Left hindlimb (tissue), 1 donor: Measurements from ENCODE around the gene CAPZA1.
"Not testable (repeated sequence)": the region's sequence is repeated elsewhere in the genome, so short reads cannot be mapped to it uniquely, and the experiment has no call there.

Experiments
- DNase-seq: peaks from one replicate; pipeline ENCODE4 v3.0.0-alpha.2; 2018

The CAPZA1 gene

GRCh38 chr1:112619518-112620376 lies at the start of gene CAPZA1:
CAPZA1 (plus strand) TSS chr1:112619832; CDS start chr1:112619845, 13 bp downstream.
- DNase-seq = peak; percentile 96

DNA sequence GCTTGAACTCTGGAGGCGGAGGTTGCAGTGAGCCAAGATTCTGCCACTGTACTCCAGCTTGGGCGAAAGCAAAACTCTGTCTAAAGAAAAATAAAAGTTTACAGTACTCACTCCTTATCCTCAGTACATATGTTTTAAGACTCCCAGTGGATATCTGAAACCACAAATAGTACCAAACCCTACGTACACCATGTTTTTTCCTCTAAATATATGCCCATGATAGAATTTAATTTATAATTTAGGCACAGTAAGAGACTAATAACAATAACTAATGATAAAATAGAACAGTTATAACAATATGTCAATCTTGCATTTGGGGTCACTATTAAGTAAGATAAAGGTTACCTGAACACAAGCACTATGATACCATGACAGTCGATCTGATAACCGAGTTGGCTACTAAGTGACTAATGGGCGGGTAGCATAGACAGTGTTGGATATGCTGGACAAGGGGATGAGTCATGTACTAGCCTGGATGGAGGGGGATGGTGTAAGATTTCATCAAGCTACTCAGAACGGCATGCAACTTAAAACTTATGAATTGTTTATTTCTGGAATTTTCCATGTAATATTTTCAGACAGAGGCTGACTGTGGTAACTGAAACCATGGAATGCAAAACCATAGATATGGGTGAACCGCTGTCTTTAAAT lies 44.4 kb upstream of the CAPZA1 start:
- DNase-seq = no peak

DNA sequence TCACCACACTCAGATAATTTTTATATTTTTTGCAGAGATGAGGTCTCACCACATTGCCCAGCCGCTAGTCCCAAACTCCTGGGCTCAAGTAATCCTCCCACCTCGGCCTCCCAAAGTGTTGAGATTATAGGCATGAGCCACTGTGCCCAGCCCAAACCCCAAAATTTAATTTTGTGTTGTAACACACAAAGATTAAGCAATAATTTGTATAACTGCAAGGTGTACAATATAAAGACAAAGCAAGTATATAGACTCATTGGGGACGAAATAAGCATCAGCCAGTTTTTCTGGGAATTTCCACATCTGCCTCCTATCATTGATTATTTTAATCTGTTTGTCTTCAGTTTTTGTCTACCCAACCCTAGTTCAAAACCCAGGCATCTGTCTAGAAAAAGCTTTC lies 43.4 kb upstream of the CAPZA1 start:
- no peak for DNase-seq

- DNase-seq = no peak
Measured at GRCh38 chr1:112579801-112580510, 39.7 kb upstream of the CAPZA1 start.

DNA sequence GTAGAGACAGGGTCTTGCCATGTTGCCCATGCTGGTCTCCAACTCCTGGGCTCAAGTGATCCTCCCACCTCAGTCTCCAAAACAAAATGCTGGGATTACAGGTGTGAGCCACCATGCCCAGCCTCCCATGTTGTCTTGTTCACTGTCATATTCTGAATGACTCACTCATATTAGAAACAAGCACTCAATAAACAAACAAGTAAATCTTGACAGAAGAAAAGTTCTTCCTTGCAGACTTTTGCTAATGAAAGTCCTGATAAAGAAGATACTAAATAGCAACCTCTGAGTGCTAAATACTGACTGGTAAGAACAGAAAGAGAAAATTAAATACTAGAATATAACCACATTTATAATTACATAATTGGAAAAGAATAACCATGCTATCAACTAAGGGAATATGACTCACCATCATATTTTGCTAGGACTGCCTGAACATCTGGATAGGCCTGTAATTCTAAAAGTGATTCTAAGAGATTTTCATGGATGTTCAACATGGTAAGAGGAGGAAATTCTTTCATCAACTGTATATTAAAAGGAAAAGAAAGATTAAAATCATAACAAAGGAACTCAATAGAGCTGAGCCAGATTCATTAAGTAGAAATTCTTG lies 37.9 kb upstream of the CAPZA1 start:
- no peak for DNase-seq

GRCh38 chr1:112583366-112583765 lies 36.3 kb upstream of the CAPZA1 start:
- DNase-seq = no peak

DNA sequence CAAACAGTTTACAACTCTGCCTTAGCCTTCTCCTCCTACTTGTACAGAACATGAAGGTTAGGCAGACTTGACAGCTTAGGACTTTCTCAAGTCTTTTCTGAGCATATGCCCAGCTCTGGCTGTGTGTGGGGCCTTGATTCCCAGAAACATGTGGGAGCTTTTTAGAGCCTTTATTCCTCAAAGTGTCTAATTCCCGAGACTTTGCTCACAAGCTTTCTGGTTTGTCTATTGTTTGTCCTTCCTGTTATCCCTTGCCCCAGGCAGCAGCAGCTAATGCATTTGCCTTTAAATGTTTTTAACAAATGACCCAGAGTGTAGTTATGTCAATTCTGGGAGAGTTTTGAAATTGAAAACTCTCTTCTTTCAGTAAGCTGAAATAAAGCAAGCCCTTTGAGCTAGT lies 29.9 kb upstream of the CAPZA1 start:
- DNase-seq = no peak

DNA sequence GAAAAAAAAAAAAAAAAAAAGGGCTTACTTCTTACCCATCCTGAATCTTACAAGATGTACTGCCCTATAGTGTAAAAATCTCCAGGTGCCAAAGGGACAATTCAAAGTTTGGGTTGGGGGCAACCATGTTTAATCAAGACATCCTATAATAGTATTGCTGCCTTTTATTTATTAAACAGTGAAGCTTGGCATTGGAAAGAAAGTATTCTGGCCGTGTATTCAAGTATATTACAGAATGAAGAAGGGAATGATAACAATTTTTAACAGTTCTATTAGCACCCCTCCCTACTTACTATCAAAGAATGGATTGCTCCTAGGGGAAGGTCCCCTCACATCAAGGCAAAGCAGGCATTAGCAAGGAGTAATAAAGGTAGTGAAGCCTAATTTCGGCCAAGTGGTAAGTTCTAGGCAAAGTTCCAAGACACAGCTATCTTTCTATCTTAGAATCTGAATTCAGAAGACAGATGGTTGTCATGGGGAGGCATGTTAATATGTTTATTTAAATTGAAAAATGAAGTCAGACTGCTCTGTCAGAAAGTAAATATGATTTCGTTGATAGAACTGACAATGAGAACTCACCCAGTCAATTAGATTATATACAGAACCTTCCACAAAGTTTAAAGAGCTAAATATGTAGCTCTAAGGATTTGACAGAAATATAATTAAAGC lies 25.3 kb upstream of the CAPZA1 start:
- DNase-seq = no peak

GRCh38 chr1:112599477-112599876 lies 20.2 kb upstream of the CAPZA1 start:
- DNase-seq = no peak

GRCh38 chr1:112603012-112603411 lies 16.6 kb upstream of the CAPZA1 start:
- DNase-seq = no peak

- no peak for DNase-seq
Measured at GRCh38 chr1:112603541-112603940, 16.1 kb upstream of the CAPZA1 start.

GRCh38 chr1:112605633-112606327 lies 13.9 kb upstream of the CAPZA1 start:
- DNase-seq = no peak

DNA sequence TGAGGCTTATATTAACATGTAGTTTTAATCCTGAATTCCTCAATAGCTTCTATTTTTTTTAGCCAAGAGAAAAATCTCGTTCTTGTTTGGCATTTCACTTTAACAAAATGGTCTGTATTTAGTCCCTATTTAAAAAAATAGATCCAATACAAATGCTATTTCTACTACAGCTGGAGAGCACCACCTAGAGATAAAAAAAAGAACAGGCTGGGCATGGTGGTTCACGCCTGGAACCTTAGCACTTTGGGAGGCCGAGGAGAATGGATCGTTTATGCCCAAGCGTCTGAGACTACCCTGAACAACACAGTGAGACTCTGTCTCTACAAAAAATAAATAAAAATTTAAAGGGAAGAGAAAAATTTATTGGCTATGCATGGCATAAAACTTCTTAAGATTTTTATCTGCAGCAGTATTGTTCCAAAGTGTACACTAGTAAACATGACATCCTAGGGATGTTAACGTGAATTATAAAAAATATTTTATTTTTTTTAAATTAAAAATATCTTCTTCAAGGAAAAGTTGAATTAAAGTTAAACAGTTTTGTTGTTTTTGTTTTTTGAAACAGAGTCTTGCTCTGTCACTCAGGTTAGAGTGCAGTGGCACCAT lies 5.1 kb upstream of the CAPZA1 start:
- no peak for DNase-seq

GRCh38 chr1:112618114-112618720 lies 1.4 kb upstream of the CAPZA1 start:
- no peak for DNase-seq

DNA sequence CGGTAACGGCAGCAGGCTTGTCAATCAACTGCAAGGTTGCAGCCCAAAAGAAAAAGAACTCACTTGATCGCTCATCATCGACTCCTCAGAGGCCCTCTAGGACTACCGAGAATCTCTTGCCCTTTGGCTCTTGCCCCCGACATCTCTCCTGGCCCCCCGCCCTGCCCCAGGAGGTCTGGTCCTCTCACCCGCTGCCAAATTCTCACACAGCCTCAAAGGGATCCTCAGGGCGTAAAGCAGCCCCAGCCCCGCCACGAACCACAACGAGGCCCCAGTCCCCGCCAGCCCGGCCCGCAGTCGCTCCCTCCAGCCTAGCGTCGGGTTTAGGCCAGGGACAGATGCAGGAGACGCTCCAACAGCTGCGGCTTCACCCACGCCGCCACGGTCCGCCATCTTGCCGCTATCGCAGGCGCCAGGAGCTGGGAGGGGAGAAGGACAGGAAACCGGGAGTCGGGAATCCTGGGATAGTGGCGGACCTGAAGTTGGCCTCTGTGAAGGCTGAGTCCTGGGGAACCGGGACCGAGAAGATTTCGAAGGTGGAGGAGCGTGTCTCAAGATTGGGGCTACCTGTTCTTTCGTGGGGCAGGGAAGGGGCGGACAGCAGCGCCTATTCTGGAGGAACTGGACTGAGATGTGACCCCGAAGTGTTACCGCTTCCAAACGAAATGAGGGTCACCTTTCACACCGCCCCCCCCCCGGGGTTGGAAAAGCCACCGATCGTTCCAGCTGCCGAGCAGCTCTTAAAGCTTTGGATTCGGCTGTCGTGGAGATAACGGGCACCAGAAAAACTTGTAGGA lies 713 bp upstream of the CAPZA1 start, which contains the start of gene ST7L:
ST7L (minus strand) TSS at position 421 of the 797 bp plus-strand sequence; CDS start at position 393, 28 bp downstream.
- peak; percentile 89 for DNase-seq

DNA sequence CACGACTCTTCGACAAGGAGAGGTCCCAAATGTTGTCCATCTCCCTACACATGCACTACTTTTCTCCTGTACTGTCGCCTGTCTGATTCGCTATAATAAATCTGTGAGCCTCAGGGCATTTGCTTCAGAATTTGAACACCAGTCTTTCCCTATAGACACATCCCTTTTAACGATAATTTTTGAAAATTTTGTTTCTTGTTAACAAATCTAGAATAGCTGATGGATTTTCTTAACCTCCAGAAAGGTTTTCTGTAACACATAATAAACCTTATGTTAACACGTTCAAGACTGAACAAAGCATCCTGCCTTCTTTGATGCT lies 704 bp downstream of the CAPZA1 start:
- DNase-seq = no peak

DNA sequence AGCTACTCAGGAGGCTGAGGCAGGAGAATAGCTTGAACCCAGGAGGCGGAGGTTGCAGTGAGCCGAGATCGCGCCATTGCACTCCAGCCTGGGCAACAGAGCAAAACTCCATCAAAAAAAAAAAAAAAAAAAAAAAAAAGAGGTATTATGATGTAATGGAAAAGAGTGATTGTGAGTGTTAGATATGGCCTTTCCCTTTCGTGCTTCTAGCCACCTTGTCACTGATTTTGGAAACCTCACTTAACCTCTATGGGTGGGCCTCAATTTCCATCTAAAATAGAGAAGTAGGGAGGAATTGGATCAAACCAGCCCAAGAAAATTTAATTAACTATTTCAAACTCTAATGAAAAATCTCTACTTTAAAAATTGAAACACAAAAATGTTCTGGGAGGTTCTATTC lies 4.9 kb downstream of the CAPZA1 start:
- not testable (repeated sequence) for DNase-seq

GRCh38 chr1:112625696-112626095 lies 6.1 kb downstream of the CAPZA1 start:
- no peak for DNase-seq

GRCh38 chr1:112626193-112626592 lies 6.6 kb downstream of the CAPZA1 start:
- no peak for DNase-seq

DNA sequence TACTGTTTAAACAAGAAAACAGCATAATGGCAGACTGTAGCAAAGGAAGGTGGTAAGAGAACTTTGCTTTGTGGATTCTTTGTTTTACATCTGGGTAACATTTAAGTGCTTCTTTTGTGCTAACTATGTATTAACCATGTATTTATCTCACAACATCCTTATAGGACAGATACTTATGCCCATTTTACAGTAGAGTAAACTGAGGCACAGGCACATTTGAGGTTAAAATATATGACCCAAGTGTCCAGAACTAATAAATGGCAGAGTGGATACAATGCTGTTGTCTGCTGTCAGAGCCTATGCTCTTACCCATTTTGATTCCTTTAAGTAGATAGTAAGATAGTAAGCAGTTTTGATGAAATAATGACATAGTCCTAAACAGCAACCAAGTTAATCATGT lies 7.3 kb downstream of the CAPZA1 start:
- no peak for DNase-seq
